Measurements from ENCODE around the gene VGLL4.
"Not testable (repeated sequence)": the region's sequence is repeated elsewhere in the genome, so short reads cannot be mapped to it uniquely, and the experiment has no call there.

Gene VGLL4

GRCh38 chr3:11582191-11582968 is 61.3 kb downstream of the VGLL4 start:
- DNase-seq: no peak

- DNase-seq: no peak
Measured at GRCh38 chr3:11581237-11582190, 62.2 kb downstream of the VGLL4 start.

- DNase-seq: no peak
Measured at GRCh38 chr3:11580645-11581044, 63.1 kb downstream of the VGLL4 start.

- DNase-seq: no peak
Measured at GRCh38 chr3:11578169-11578568, 65.5 kb downstream of the VGLL4 start.

GRCh38 chr3:11576453-11576852 is 67.3 kb downstream of the VGLL4 start:
- DNase-seq: no peak

GRCh38 chr3:11575677-11576076 is 68.0 kb downstream of the VGLL4 start:
- DNase-seq: no peak

- DNase-seq: no peak
Measured at GRCh38 chr3:11574981-11575669, 68.6 kb downstream of the VGLL4 start.

GRCh38 chr3:11572660-11573059 is 71.1 kb downstream of the VGLL4 start:
- DNase-seq: not testable (repeated sequence)

GRCh38 chr3:11570789-11571495 is 72.8 kb downstream of the VGLL4 start:
- no peak for DNase-seq

GRCh38 chr3:11570251-11570650 is 73.5 kb downstream of the VGLL4 start:
- DNase-seq: no peak

GRCh38 chr3:11569156-11569741 is 74.5 kb downstream of the VGLL4 start:
- DNase-seq: no peak

GRCh38 chr3:11568503-11569155 is 75.1 kb downstream of the VGLL4 start:
- DNase-seq: no peak

GRCh38 chr3:11567516-11568467 is 75.9 kb downstream of the VGLL4 start:
- DNase-seq: no peak

GRCh38 chr3:11566916-11567315 is 76.8 kb downstream of the VGLL4 start:
- no peak for DNase-seq

- no peak for DNase-seq
Measured at GRCh38 chr3:11566478-11566877, 77.2 kb downstream of the VGLL4 start.

GRCh38 chr3:11565932-11566331 is 77.8 kb downstream of the VGLL4 start:
- DNase-seq: no peak

GRCh38 chr3:11565492-11565891 is 78.2 kb downstream of the VGLL4 start:
- no peak for DNase-seq

- no peak for DNase-seq
Measured at GRCh38 chr3:11565072-11565471, 78.6 kb downstream of the VGLL4 start.

GRCh38 chr3:11564577-11565001 is 79.1 kb downstream of the VGLL4 start:
- no peak for DNase-seq

- DNase-seq: no peak
Measured at GRCh38 chr3:11563865-11564185, 79.9 kb downstream of the VGLL4 start.
